ENCODE results near the gene MAGI2. TPM values are rescaled to one million over a fixed set of nuclear protein-coding genes. Genes with fewer than 3 reads are reported as not detected.

Gene MAGI2
- total RNA-seq, 1 donor = 18.8 TPM

- H3K79me2 ChIP-seq (ENCODE audit: insufficient read depth, low read length) = no peaks in the 10 kb centered on the region
- no peaks in the 10 kb centered on the region for H3K9me3 ChIP-seq (ENCODE audit: low read depth, low read length)
- no peak overlapping the region for H3K4me2 ChIP-seq (ENCODE audit: insufficient read depth, low read length)
Observed at GRCh38 chr7:78033410-78033809, 1420.1 kb downstream of the MAGI2 start.

GRCh38 chr7:78026492-78026891 lies 1427.0 kb downstream of the MAGI2 start:
- no peak for DNase-seq (ENCODE audit: insufficient read length, low spot score, missing footprints)
- H3K27me3 ChIP-seq (ENCODE audit: insufficient read depth, low read length) = peaks cover 18% of the 10 kb centered on the region
- no peak overlapping the region for H3K4me2 ChIP-seq (ENCODE audit: insufficient read depth, low read length)
- H3K9me3 ChIP-seq (ENCODE audit: low read depth, low read length) = no peaks in the 10 kb centered on the region
- no peaks in the 10 kb centered on the region for H3K36me3 ChIP-seq (ENCODE audit: insufficient read depth, low read length)
- no peak overlapping the region for H2AFZ ChIP-seq (ENCODE audit: low read length)
- no peak for TF ChIP-seq CTCF (IDR thresholded peaks at IDR 0.05; ENCODE audit: extremely low read depth, low read depth, low read length)
- H4K20me1 ChIP-seq (ENCODE audit: insufficient read depth, low read length) = no peaks in the 10 kb centered on the region
- H3K79me2 ChIP-seq (ENCODE audit: insufficient read depth, low read length) = no peaks in the 10 kb centered on the region
- no peak overlapping the region for H3K27ac ChIP-seq (ENCODE audit: low read depth, low read length)
- no peaks in the 10 kb centered on the region for H3K4me1 ChIP-seq (ENCODE audit: insufficient read depth, low read length)
- H3K4me3 ChIP-seq (ENCODE audit: insufficient read depth, low read length) = no peak overlapping the region

More at GRCh38 chr7:78033410-78033809, 1420.1 kb downstream of the MAGI2 start:
- no peaks in the 10 kb centered on the region for H3K4me1 ChIP-seq (ENCODE audit: insufficient read depth, low read length)
- no peak for TF ChIP-seq CTCF (IDR thresholded peaks at IDR 0.05; ENCODE audit: extremely low read depth, low read depth, low read length)
- peaks cover 7% of the 10 kb centered on the region for H3K27me3 ChIP-seq (ENCODE audit: insufficient read depth, low read length)
- no peak for DNase-seq (ENCODE audit: insufficient read length, low spot score, missing footprints)
- H4K20me1 ChIP-seq (ENCODE audit: insufficient read depth, low read length) = no peaks in the 10 kb centered on the region
- no peak overlapping the region for H3K27ac ChIP-seq (ENCODE audit: low read depth, low read length)
- H3K4me3 ChIP-seq (ENCODE audit: insufficient read depth, low read length) = no peak overlapping the region
- no peak overlapping the region for H2AFZ ChIP-seq (ENCODE audit: low read length)
- H3K36me3 ChIP-seq (ENCODE audit: insufficient read depth, low read length) = no peaks in the 10 kb centered on the region

- Histone ChIP-seq H4K20me1 (ENCODE audit: insufficient read depth, low read length) (no peaks in the 10 kb centered on the region), H3K27me3 (ENCODE audit: insufficient read depth, low read length) (peaks cover 17% of the 10 kb centered on the region), H2AFZ (ENCODE audit: low read length) (no peak overlapping the region), H3K4me1 (ENCODE audit: insufficient read depth, low read length) (peaks cover 12% of the 10 kb centered on the region), H3K9me3 (ENCODE audit: low read depth, low read length) (no peaks in the 10 kb centered on the region), H3K27ac (ENCODE audit: low read depth, low read length) (no peak overlapping the region), H3K36me3 (ENCODE audit: insufficient read depth, low read length) (no peaks in the 10 kb centered on the region), H3K4me2 (ENCODE audit: insufficient read depth, low read length) (no peak overlapping the region), H3K4me3 (ENCODE audit: insufficient read depth, low read length) (no peak overlapping the region), H3K79me2 (ENCODE audit: insufficient read depth, low read length) (no peaks in the 10 kb centered on the region)
- DNase-seq (ENCODE audit: insufficient read length, low spot score, missing footprints) = no peak
- TF ChIP-seq CTCF (IDR thresholded peaks at IDR 0.05; ENCODE audit: extremely low read depth, low read depth, low read length) = no peak
Observed at GRCh38 chr7:78024591-78024990, 1428.9 kb downstream of the MAGI2 start.

GRCh38 chr7:78023191-78023590 lies 1430.3 kb downstream of the MAGI2 start:
- Histone ChIP-seq H3K79me2 (ENCODE audit: insufficient read depth, low read length) (no peaks in the 10 kb centered on the region), H3K4me1 (ENCODE audit: insufficient read depth, low read length) (peaks cover 21% of the 10 kb centered on the region), H3K4me2 (ENCODE audit: insufficient read depth, low read length) (no peak overlapping the region), H3K27ac (ENCODE audit: low read depth, low read length) (no peak overlapping the region), H2AFZ (ENCODE audit: low read length) (no peak overlapping the region), H3K36me3 (ENCODE audit: insufficient read depth, low read length) (no peaks in the 10 kb centered on the region), H4K20me1 (ENCODE audit: insufficient read depth, low read length) (no peaks in the 10 kb centered on the region), H3K27me3 (ENCODE audit: insufficient read depth, low read length) (peaks cover 17% of the 10 kb centered on the region), H3K4me3 (ENCODE audit: insufficient read depth, low read length) (no peak overlapping the region), H3K9me3 (ENCODE audit: low read depth, low read length) (no peaks in the 10 kb centered on the region)
- TF ChIP-seq CTCF (IDR thresholded peaks at IDR 0.05; ENCODE audit: extremely low read depth, low read depth, low read length) = no peak
- no peak for DNase-seq (ENCODE audit: insufficient read length, low spot score, missing footprints)

Data from osteoblast (primary cell).